HK-2 (cell line): ENCODE results near the gene GPR78.

Experiments
- DNase-seq: peaks from one replicate; pipeline ENCODE4 v3.0.0-alpha.2; 2018; ENCODE audit not compliant: unreplicated experiment

GPR78 gene

GRCh38 chr4:8547108-8547911, 32.9 kb upstream of the GPR78 start:
- peak; percentile 59 for DNase-seq

GRCh38 chr4:8547912-8548730, 32.1 kb upstream of the GPR78 start:
- no peak for DNase-seq

GRCh38 chr4:8548731-8549351, 31.4 kb upstream of the GPR78 start:
- no peak for DNase-seq

GRCh38 chr4:8549352-8549931, 30.8 kb upstream of the GPR78 start:
- no peak for DNase-seq

GRCh38 chr4:8550691-8551090, 29.5 kb upstream of the GPR78 start:
- no peak for DNase-seq

- no peak for DNase-seq
These were observed 28.2 kb upstream of the GPR78 start for GRCh38 chr4:8552024-8552423.

- no peak for DNase-seq
These were observed 27.5 kb upstream of the GPR78 start for GRCh38 chr4:8552581-8553205.

GRCh38 chr4:8553216-8553615, 27.0 kb upstream of the GPR78 start:
- DNase-seq: no peak

- DNase-seq: no peak
These were observed 26.2 kb upstream of the GPR78 start for GRCh38 chr4:8553991-8554405.

- no peak for DNase-seq
These were observed 25.6 kb upstream of the GPR78 start for GRCh38 chr4:8554555-8555100.

- no peak for DNase-seq
These were observed 24.5 kb upstream of the GPR78 start for GRCh38 chr4:8555716-8556115.

- DNase-seq: no peak
These were observed 23.6 kb upstream of the GPR78 start for GRCh38 chr4:8556341-8557150.

GRCh38 chr4:8557151-8558076, 22.8 kb upstream of the GPR78 start:
- DNase-seq: no peak

GRCh38 chr4:8558080-8558960, 21.9 kb upstream of the GPR78 start:
- DNase-seq: no peak

- no peak for DNase-seq
These were observed 21.2 kb upstream of the GPR78 start for GRCh38 chr4:8559011-8559410.

- DNase-seq: no peak
These were observed 20.5 kb upstream of the GPR78 start for GRCh38 chr4:8559524-8560264.

- no peak for DNase-seq
These were observed 19.7 kb upstream of the GPR78 start for GRCh38 chr4:8560265-8561047.
